HepG2 (cell line): ENCODE measurements around the gene MAFF. TPM values are rescaled to one million over a fixed set of nuclear protein-coding genes. Genes with fewer than 3 reads are reported as not detected.

Source experiments
- AGO1 ChIP-seq: fragments of 200-400 bp; formaldehyde crosslinking; IDR thresholded peaks from 2 replicates; pipeline ENCODE4 v1.6.1; 2017; ENCODE audit warnings: mild to moderate bottlenecking, low read depth, low read length, moderate library complexity; ENCODE audit not compliant: poor library complexity, severe bottlenecking
- CBX5 ChIP-seq: sonication (generic); formaldehyde crosslinking; IDR thresholded peaks from 2 replicates; pipeline ENCODE4 v1.4.0; 2020; ENCODE audit warnings: missing genetic modification reagents, borderline replicate concordance
- JUND ChIP-seq: sonication (generic); formaldehyde crosslinking; IDR thresholded peaks from 2 replicates; pipeline ENCODE4 v1.8.0; 2022; ENCODE audit warnings: mild to moderate bottlenecking, missing genetic modification reagents
- KDM5B ChIP-seq: sonication (generic); formaldehyde crosslinking; IDR thresholded peaks from 2 replicates; pipeline ENCODE4 v1.4.0; 2020; ENCODE audit warnings: missing genetic modification reagents, mild to moderate bottlenecking, borderline replicate concordance
- MEF2D ChIP-seq: sonication (generic); formaldehyde crosslinking; IDR thresholded peaks from 2 replicates; pipeline ENCODE4 v1.5.1; 2020; ENCODE audit warnings: mild to moderate bottlenecking, missing genetic modification reagents
- NONO ChIP-seq, 2 experiments: fragments of 450-650 bp in 1 of 2; sonication (generic) in 1 of 2; formaldehyde crosslinking in 1 of 2; IDR thresholded peaks in 1 of 2; conservative IDR thresholded peaks in 1 of 2; 2 replicates each; pipeline versions ENCODE4 v1.6.1 to v1.8.0; 2017 to 2022; ENCODE audit warnings: mild to moderate bottlenecking in 1 of 2, missing genetic modification reagents in 1 of 2, moderate library complexity in 1 of 2
- REPIN1 ChIP-seq: sonication (generic); formaldehyde crosslinking; IDR thresholded peaks from 2 replicates; pipeline ENCODE4 v1.8.0; 2022; ENCODE audit warnings: missing genetic modification reagents, low read depth, mild to moderate bottlenecking, borderline replicate concordance
- SMARCE1 ChIP-seq: fragments of 450-650 bp; IDR thresholded peaks from 2 replicates; pipeline ENCODE4 v1.6.1; 2017; ENCODE audit warnings: borderline replicate concordance
- YEATS4 ChIP-seq: sonication (generic); formaldehyde crosslinking; IDR thresholded peaks from 2 replicates; pipeline ENCODE4 v1.4.0; 2020; ENCODE audit warnings: missing genetic modification reagents, borderline replicate concordance
- ZNF143 ChIP-seq: sonication (generic); formaldehyde crosslinking; IDR thresholded peaks from 2 replicates; pipeline ENCODE4 v1.4.0; 2020; ENCODE audit warnings: missing genetic modification reagents
- ZNF468 ChIP-seq: sonication (generic); formaldehyde crosslinking; IDR thresholded peaks from 2 replicates; pipeline ENCODE4 v1.8.0; 2022; ENCODE audit warnings: mild to moderate bottlenecking, moderate library complexity, missing genetic modification reagents
- ZNF616 ChIP-seq: sonication (generic); formaldehyde crosslinking; IDR thresholded peaks from 2 replicates; pipeline ENCODE4 v1.5.0; 2020; ENCODE audit warnings: low read depth, mild to moderate bottlenecking, missing genetic modification reagents
- polyA plus RNA-seq, 8 experiments: library from polyadenylated mRNA; depleted of rRNA in 3 of 8; stranded (reverse) in 7 of 8; unstranded in 1 of 8; fragments of >200 nt; fragmentation: Illumina TruSeq in 4 of 8; extraction: Trizol in 4 of 8; gene quantifications; 2 replicates each; pipeline versions ENCODE4 v1.2.1 to v1.2.3, GENCODE V29; 2011 to 2016; ENCODE audit warnings: low read depth in 4 of 8, missing spikeins in 1 of 8, mixed read lengths in 1 of 8; ENCODE audit not compliant: insufficient read depth in 1 of 8
- total RNA-seq, 5 experiments: library from RNA; depleted of rRNA; stranded (reverse); fragments of >200 nt; fragmentation: Illumina TruSeq; extraction: Trizol; gene quantifications; 2 replicates each; pipeline ENCODE4 v1.2.3, GENCODE V29; 2016; ENCODE audit warnings: low read depth in 1 of 5
- TF ChIP-seq, protein P1 (sequence below): sonication (generic); formaldehyde crosslinking; conservative IDR thresholded peaks from 2 replicates; pipeline ENCODE4 v1.8.0; 2022; ENCODE audit warnings: mild to moderate bottlenecking, moderate library complexity, missing genetic modification reagents
- TF ChIP-seq, protein P2 (sequence below): sonication (generic); formaldehyde crosslinking; IDR thresholded peaks from 2 replicates; pipeline ENCODE4 v1.4.0; 2020; ENCODE audit warnings: mild to moderate bottlenecking, missing genetic modification reagents

Gene MAFF
- total and polyA plus RNA-seq, 2 of the 13 experiments (the other 11 are each of a cell fraction or from before 2014, with no cell fraction given) = 5.4 to 14.3 TPM

DNA sequence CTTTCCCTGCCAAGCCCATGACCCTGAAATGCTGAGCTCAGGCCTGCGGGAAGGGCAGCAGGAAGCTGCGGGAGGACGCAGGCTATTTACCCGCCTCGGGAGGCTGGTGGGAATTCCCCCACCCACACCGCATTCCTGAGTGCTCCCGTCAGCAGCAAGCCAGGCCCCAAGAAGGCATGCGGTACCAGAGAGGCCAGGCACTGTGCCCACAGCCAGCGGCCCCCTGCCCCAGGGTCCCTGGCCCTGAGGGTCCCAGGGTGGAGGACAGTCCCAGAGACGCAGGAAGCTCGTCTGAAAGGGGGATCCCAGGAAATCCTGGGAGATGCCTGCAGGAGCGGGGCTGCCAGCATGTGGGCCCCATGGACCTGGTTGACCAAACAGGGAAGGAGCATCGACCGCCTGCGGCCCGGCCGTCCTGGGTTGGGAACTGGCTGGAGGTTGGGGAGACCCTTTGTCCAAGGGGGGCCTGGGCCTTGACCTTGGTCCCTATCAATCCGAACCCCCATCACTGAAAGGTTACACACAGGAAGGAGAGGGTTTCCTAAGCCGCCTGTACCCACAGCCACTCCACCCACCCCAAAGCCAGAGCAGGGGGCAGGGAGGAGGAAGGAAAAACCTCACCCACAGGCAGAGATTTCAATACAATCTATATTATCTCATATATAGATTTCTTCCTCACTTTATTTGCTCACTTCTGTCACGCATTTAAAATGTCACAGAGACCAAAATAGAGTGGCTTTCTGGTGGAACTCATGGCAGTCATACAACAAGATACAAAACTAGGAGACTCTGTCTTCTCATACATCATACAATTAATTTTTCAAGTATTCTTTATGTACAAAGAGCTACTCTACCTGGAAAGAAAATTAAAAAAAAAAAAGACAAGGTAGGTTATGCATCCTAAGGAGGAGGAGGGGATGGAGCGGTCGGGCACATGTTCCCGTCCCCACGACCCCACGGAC, 17.1 kb downstream of the MAFF start (continued):
- TF ChIP-seq NONO (IDR thresholded peaks at IDR 0.05) (no peak), NONO (CRISPR knock-in tag; conservative IDR thresholded peaks at IDR 0.05) (peak; percentile 77), SMARCE1 (no peak), ZNF616 (CRISPR knock-in tag) (0 out of 2 replicates have a peak, but pooled peaks have one; percentile 79), CBX5 (CRISPR knock-in tag) (peak; percentile 52; the same call in 1 of the 2 replicates), AGO1 (peak; percentile 84), JUND (peak; percentile 94), ZNF143 (peak; percentile 54; the same call in 1 of the 2 replicates), MEF2D (CRISPR knock-in tag) (peak; percentile 66; the same call in 1 of the 2 replicates), REPIN1 (CRISPR knock-in tag) (peak; percentile 68), YEATS4 (peak; percentile 69), ZNF468 (CRISPR knock-in tag) (no peak), KDM5B (CRISPR knock-in tag) (peak; percentile 78)
- TF ChIP-seq, protein P1, sequence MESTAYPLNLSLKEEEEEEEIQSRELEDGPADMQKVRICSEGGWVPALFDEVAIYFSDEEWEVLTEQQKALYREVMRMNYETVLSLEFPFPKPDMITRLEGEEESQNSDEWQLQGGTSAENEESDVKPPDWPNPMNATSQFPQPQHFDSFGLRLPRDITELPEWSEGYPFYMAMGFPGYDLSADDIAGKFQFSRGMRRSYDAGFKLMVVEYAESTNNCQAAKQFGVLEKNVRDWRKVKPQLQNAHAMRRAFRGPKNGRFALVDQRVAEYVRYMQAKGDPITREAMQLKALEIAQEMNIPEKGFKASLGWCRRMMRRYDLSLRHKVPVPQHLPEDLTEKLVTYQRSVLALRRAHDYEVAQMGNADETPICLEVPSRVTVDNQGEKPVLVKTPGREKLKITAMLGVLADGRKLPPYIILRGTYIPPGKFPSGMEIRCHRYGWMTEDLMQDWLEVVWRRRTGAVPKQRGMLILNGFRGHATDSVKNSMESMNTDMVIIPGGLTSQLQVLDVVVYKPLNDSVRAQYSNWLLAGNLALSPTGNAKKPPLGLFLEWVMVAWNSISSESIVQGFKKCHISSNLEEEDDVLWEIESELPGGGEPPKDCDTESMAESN (CRISPR knock-in tag) = peak; percentile 48; the same call in 1 of the 2 replicates
- TF ChIP-seq, protein P2, sequence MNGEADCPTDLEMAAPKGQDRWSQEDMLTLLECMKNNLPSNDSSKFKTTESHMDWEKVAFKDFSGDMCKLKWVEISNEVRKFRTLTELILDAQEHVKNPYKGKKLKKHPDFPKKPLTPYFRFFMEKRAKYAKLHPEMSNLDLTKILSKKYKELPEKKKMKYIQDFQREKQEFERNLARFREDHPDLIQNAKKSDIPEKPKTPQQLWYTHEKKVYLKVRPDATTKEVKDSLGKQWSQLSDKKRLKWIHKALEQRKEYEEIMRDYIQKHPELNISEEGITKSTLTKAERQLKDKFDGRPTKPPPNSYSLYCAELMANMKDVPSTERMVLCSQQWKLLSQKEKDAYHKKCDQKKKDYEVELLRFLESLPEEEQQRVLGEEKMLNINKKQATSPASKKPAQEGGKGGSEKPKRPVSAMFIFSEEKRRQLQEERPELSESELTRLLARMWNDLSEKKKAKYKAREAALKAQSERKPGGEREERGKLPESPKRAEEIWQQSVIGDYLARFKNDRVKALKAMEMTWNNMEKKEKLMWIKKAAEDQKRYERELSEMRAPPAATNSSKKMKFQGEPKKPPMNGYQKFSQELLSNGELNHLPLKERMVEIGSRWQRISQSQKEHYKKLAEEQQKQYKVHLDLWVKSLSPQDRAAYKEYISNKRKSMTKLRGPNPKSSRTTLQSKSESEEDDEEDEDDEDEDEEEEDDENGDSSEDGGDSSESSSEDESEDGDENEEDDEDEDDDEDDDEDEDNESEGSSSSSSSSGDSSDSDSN (CRISPR knock-in tag) = peak; percentile 60
